Measurements from ENCODE around the gene MAN1A1. TPM values are rescaled to one million over a fixed set of nuclear protein-coding genes. Genes with fewer than 3 reads are reported as not detected.

The MAN1A1 gene
- total RNA-seq, 1 donor from 2014 or later = 15.0 TPM

- no peak for DNase-seq (ENCODE audit: low spot score)
- intact Hi-C loops (cut with DNase I) = no loop called here
Measured at GRCh38 chr6:119140196-119141140, 209.1 kb downstream of the MAN1A1 start.

GRCh38 chr6:119138906-119139541 lies 210.5 kb downstream of the MAN1A1 start:
- no peak for DNase-seq (ENCODE audit: low spot score)
- intact Hi-C loops (cut with DNase I) = no loop called here

- intact Hi-C loops (cut with DNase I) = no loop called here
- DNase-seq (ENCODE audit: low spot score) = no peak
Measured at GRCh38 chr6:119137194-119138072, 212.1 kb downstream of the MAN1A1 start.

DNA sequence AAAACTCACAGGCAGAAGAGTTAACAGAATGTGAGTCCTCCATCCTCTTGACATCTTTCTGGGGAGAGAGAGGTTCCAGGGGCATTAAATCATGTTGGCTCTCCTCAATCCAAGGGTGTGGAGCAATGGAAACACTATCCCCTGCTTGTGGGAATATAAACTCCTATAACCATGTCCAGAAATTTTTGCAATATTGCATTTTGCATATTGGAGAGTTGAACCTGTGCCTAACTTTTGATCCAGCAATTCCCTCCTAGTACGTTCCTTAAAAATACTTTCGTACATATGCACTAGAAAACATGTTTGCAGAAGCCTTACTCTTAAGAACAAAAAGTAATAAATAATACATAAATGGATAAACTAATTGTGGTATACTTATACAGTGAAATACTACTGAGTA lies 214.8 kb downstream of the MAN1A1 start:
- no peak for DNase-seq (ENCODE audit: low spot score)
- intact Hi-C loops (cut with DNase I) = no loop called here

- intact Hi-C loops (cut with DNase I) = no loop called here
Measured at GRCh38 chr6:119133400-119133799, 216.2 kb downstream of the MAN1A1 start.

DNA sequence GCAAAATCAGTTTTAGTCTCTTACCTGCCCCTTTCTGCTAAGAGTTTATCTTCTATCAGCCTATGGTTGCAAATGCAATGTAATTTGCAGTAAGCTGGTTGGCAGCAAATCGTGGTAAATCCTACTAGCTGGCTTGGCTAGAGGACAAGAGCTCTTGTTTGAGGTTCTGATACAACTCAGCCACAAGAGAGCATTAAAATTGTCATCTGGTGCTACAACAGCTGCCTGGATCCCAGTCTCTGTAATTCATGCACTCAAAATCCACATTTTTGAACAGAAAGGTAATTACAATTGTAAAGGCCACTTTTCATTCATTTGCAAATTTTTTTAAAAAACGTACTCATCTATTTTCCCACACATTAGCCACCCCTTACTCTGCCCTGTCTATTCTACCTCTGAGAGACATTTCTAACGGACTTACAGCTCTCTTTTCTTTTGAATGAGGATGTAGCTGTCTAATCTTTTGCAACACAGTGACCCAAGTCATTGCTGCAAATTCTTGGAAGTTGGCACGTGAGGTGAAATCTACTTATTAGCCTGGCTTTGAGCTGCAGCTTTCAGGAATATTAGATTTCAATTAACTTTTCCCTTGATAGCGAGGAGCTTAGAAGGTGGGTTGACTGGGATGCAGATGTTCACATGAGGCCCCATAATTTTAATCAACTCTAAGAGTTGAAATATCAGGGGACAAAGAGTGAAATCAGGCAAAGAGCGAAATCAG lies 217.1 kb downstream of the MAN1A1 start:
- intact Hi-C loops (cut with DNase I) = no loop called here
- DNase-seq (ENCODE audit: low spot score) = no peak

More at GRCh38 chr6:119133400-119133799, 216.2 kb downstream of the MAN1A1 start:
- no peak for DNase-seq (ENCODE audit: low spot score)

GRCh38 chr6:119129968-119130484 lies 219.5 kb downstream of the MAN1A1 start:
- intact Hi-C loops (cut with DNase I) = no loop called here
- DNase-seq (ENCODE audit: low spot score) = no peak

DNA sequence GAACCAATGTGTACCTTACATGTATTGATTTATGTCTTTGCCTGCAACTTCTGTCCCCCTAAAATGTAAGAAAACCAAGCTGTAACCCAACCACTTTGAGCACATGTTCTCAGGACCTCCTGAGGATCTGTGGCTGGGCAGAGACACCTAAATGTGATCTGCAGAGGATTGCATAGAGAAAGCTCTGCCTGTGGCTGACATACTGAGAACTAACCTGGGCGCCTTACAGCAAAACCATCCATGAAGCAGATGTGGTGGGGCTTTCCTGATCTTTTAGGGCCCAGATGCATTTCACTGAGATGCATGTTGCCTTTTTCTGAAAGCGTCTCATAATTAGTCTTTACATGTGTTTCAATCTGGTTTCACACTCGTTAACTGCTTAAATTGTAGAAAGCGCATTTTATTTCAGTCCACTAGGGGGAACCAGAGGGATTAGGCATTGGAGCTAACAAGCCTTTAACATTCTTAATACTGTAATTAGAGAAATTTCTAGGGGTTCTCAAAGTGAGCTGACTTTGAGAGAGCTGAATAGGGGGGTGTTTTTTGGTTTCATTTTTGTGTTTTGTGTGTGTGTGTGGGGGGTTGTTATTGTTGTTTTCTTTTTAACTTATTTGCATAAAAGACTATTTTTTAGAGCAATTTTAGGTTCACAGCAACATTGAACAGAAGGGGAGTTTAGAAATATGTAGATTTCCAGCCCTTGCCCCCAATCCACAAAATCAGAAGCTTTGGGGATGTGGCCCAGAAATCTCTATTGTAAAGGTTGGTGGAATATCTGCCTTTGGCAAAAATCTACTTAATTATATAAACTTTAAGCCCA lies 220.2 kb downstream of the MAN1A1 start:
- DNase-seq (ENCODE audit: low spot score) = no peak
- intact Hi-C loops (cut with DNase I) = no loop called here

- intact Hi-C loops (cut with DNase I) = no loop called here
Measured at GRCh38 chr6:119128252-119128912, 221.2 kb downstream of the MAN1A1 start.

GRCh38 chr6:119127627-119128026 lies 221.9 kb downstream of the MAN1A1 start:
- intact Hi-C loops (cut with DNase I) = no loop called here
- no peak for DNase-seq (ENCODE audit: low spot score)

More at GRCh38 chr6:119128252-119128912, 221.2 kb downstream of the MAN1A1 start:
- DNase-seq (ENCODE audit: low spot score) = no peak

Measured in cardiac septum (tissue), 1 donor.